K562 (cell line): ENCODE results near the gene DEGS1. TPM values are rescaled to one million over a fixed set of nuclear protein-coding genes. Genes with fewer than 3 reads are reported as not detected.

Experiments used
- CCAR2 ChIP-seq: fragments of 200-400 bp; formaldehyde crosslinking; IDR thresholded peaks from 2 replicates; pipeline ENCODE4 v1.6.1; 2017; ENCODE audit warnings: mild to moderate bottlenecking, low read depth, low read length
- CREBBP ChIP-seq: IDR thresholded peaks from one replicate; pipeline ENCODE4 v1.6.1; 2012; ENCODE audit warnings: low read depth, mild to moderate bottlenecking, control low read depth, inconsistent platforms, low read length
- EWSR1 ChIP-seq: fragments of 450-650 bp; IDR thresholded peaks from 2 replicates; pipeline ENCODE4 v1.6.1; 2018; ENCODE audit warnings: borderline replicate concordance, mild to moderate bottlenecking, low read depth, moderate library complexity; ENCODE audit not compliant: partially characterized antibody
- RBM15 ChIP-seq: fragments of 200-400 bp; formaldehyde crosslinking; IDR thresholded peaks from 2 replicates; pipeline ENCODE4 v1.6.1; 2018; ENCODE audit warnings: mild to moderate bottlenecking, low read length, moderate library complexity; ENCODE audit not compliant: insufficient read depth
- RBM39 ChIP-seq: fragments of 200-400 bp; formaldehyde crosslinking; optimal IDR thresholded peaks from 2 replicates; pipeline ENCODE3; 2018; ENCODE audit warnings: low read depth, low read length
- RREB1 ChIP-seq: fragments of 250-450 bp; sonication (Bioruptor Pico); IDR thresholded peaks from 2 replicates; pipeline ENCODE4 v1.4.0; 2020
- SNIP1 ChIP-seq: fragments of 450-650 bp; IDR thresholded peaks from 2 replicates; pipeline ENCODE4 v1.7.1; 2017; ENCODE audit warnings: low read depth, mild to moderate bottlenecking
- SOX6 ChIP-seq: fragments of 450-650 bp; IDR thresholded peaks from 2 replicates; pipeline ENCODE4 v1.6.1; 2014; ENCODE audit warnings: mild to moderate bottlenecking
- YBX1 ChIP-seq: fragments of 450-650 bp; IDR thresholded peaks from 2 replicates; pipeline ENCODE4 v1.7.1; 2016; ENCODE audit warnings: mild to moderate bottlenecking
- ZBTB12 ChIP-seq: fragments of 250-450 bp; sonication (Bioruptor Pico); IDR thresholded peaks from 2 replicates; pipeline ENCODE4 v1.4.0; 2020
- ZNF165 ChIP-seq: fragments of 250-450 bp; sonication (Bioruptor Pico); IDR thresholded peaks from 2 replicates; pipeline ENCODE4 v1.4.0; 2020; ENCODE audit warnings: borderline replicate concordance
- ZNF57 ChIP-seq: fragments of 450-650 bp; formaldehyde crosslinking; IDR thresholded peaks from 2 replicates; pipeline ENCODE4 v1.4.0; 2020; ENCODE audit warnings: mild to moderate bottlenecking, moderate library complexity
- polyA plus RNA-seq, 8 experiments: library from polyadenylated mRNA; depleted of rRNA in 4 of 8; stranded (reverse) in 5 of 8; unstranded in 3 of 8; fragments of >200 nt; fragmentation: Nextera tagmentation in 2 of 8; fragmentation: Illumina TruSeq in 1 of 8; extraction: Ambion mirVana in 2 of 8; extraction: Trizol in 1 of 8; gene quantifications; 2 replicates each; pipeline versions ENCODE4 v1.2.1 to v1.2.3, GENCODE V29; 2011 to 2014; ENCODE audit warnings: inconsistent platforms in 1 of 8, missing spikeins in 1 of 8
- total RNA-seq, 7 experiments: library from RNA; depleted of rRNA in 6 of 7; stranded (reverse); fragments of >200 nt in 6 of 7; fragmentation: Illumina TruSeq in 2 of 7; extraction: Trizol in 2 of 7; gene quantifications; 2 replicates each; pipeline versions ENCODE4 v1.2.1 to v1.2.3, GENCODE V29; 2011 to 2021; ENCODE audit warnings: low replicate concordance in 1 of 7
- TF ChIP-seq, protein P1 (sequence below): fragments of 250-450 bp; sonication (Bioruptor Pico); IDR thresholded peaks from 2 replicates; pipeline ENCODE4 v1.8.0; 2022; ENCODE audit warnings: moderate library complexity, mild to moderate bottlenecking, inconsistent platforms
- TF ChIP-seq, protein P2 (sequence below): sonication (generic); formaldehyde crosslinking; IDR thresholded peaks from 2 replicates; pipeline ENCODE4 v1.8.0; 2022; ENCODE audit warnings: mild to moderate bottlenecking, missing genetic modification reagents

DEGS1 gene
- total and polyA plus RNA-seq, 9 of the 15 experiments (the other 6 are each of a cell fraction or from before 2014, with no cell fraction given), result 12.3 to 95.0 (median 38.8) TPM

DNA sequence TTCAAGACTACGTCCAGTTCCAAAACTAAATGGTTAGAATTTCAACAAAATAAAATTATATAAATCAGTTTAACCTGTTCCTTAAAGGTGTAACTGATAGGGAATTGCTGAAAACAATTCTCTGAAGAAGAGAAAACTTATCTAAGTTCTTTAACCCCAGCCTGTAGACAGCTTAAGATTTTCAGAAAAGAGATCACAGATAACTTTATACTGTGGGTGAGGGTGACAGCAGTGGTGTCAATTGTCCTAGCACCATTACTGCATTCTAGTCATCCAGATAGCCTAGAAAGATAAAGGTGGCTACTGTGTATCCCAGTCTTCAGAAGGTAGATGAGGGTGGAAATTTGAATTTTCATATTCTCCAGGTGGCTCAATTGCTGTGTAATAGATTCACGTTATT is 19.7 kb upstream of the DEGS1 start (continued):
- TF ChIP-seq YBX1 (no peak), EWSR1 (no peak), ZNF165 (CRISPR knock-in tag) (no peak), RBM39 (no peak), RBM15 (no peak), CCAR2 (no peak), SNIP1 (no peak), SOX6 (peak; percentile 60; the same call in 1 of the 2 replicates), ZBTB12 (CRISPR knock-in tag) (no peak), ZNF57 (CRISPR knock-in tag) (no peak), RREB1 (CRISPR knock-in tag) (no peak), CREBBP (no peak)
- TF ChIP-seq, protein P1, sequence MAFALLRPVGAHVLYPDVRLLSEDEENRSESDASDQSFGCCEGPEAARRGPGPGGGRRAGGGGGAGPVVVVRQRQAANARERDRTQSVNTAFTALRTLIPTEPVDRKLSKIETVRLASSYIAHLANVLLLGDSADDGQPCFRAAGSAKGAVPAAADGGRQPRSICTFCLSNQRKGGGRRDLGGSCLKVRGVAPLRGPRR (CRISPR knock-in tag), result no peak
- TF ChIP-seq, protein P2, sequence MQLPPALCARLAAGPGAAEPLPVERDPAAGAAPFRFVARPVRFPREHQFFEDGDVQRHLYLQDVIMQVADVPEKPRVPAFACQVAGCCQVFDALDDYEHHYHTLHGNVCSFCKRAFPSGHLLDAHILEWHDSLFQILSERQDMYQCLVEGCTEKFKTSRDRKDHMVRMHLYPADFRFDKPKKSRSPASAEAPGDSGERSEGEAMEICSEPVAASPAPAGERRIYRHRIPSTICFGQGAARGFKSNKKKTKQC (CRISPR knock-in tag), result no peak
